ENCODE data around the gene LRRC32. TPM values are rescaled to one million over a fixed set of nuclear protein-coding genes. Genes with fewer than 3 reads are reported as not detected.
A peak's percentile ranks its signal among the peaks of the same experiment; 100 is the strongest.

The LRRC32 gene
- total and polyA plus RNA-seq, 3 experiments from 2014 or later, result 0.06 to 2.8 (median 1.5) TPM

GRCh38 chr11:76661834-76662434 lies 8.6 kb downstream of the LRRC32 start:
- Mint-ChIP-seq H3K27ac (no peak overlapping the region), H3K4me1 (peaks cover 16 to 22% (median 17%) of the 10 kb centered on the region in 3 donors), H3K4me3 (no peak overlapping the region), H3K36me3 (no peaks in the 10 kb centered on the region), H3K9me3 (no peaks in the 10 kb centered on the region), H3K27me3 (peaks cover 0 to 2% of the 10 kb centered on the region in 2 donors)
- Histone ChIP-seq H3K36me3 (ENCODE audit: insufficient read depth, low read length) (no peaks in the 10 kb centered on the region), H3K4me3 (ENCODE audit: low read length) (no peak overlapping the region), H3K4me1 (ENCODE audit: insufficient read depth, low read length) (peaks cover 16% of the 10 kb centered on the region), H3K27ac (ENCODE audit: low read depth, low read length) (no peak overlapping the region), H3K9me3 (ENCODE audit: low read length) (no peaks in the 10 kb centered on the region), H3K27me3 (ENCODE audit: insufficient read depth, low read length, poor library complexity, severe bottlenecking) (no peaks in the 10 kb centered on the region)
- CTCF ChIA-PET, result interaction anchor here (0.7 to 1.2 kb wide), 3 partner anchors 10 to 109 kb away, joined by 3 read pairs; no protein-coding TSS in a partner anchor
- no peak for DNase-seq
- POLR2A ChIA-PET, result no interaction called here

DNA sequence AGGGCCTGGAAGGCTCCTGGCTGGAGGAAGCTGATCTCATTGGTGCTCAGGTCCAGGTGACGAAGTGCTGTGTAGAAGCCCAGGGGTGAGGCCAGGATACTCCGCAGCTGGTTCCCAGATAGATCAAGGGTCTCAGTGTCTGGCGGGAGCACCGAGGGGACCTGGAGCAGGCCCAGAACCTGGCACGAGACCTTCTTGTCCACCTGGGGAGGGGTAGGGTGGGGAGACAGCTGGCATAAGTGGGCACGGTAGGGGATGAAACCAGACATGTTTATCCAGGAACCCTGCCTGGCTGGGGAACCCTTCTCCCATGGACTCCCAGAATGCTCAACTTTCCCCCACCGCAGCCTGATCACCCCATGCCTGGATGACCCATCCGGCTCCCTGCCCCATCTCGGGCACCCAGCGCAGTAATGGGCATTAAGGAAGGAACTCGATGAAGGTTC lies 9.2 kb downstream of the LRRC32 start:
- ChIA-PET CTCF (no interaction called here), POLR2A (no interaction called here)
- no peak for DNase-seq
- Histone ChIP-seq H3K27ac (ENCODE audit: low read depth, low read length) (no peak overlapping the region), H3K9me3 (ENCODE audit: low read length) (no peaks in the 10 kb centered on the region), H3K4me1 (ENCODE audit: insufficient read depth, low read length) (peaks cover 16% of the 10 kb centered on the region), H3K27me3 (ENCODE audit: insufficient read depth, low read length, poor library complexity, severe bottlenecking) (no peaks in the 10 kb centered on the region), H3K36me3 (ENCODE audit: insufficient read depth, low read length) (no peaks in the 10 kb centered on the region), H3K4me3 (ENCODE audit: low read length) (no peak overlapping the region)
- Mint-ChIP-seq H3K4me1 (peaks cover 16 to 22% (median 17%) of the 10 kb centered on the region in 3 donors), H3K27me3 (peaks cover 0 to 2% of the 10 kb centered on the region in 2 donors), H3K9me3 (no peaks in the 10 kb centered on the region), H3K36me3 (no peaks in the 10 kb centered on the region), H3K27ac (no peak overlapping the region), H3K4me3 (no peak overlapping the region)

GRCh38 chr11:76660533-76661305 lies 9.8 kb downstream of the LRRC32 start:
- DNase-seq, result no peak
- H3K27me3 Mint-ChIP-seq, result peaks cover 0 to 2% of the 10 kb centered on the region in 2 donors
- H3K36me3 Mint-ChIP-seq, result no peaks in the 10 kb centered on the region
- no peak overlapping the region for H3K27ac ChIP-seq (ENCODE audit: low read depth, low read length)
- H3K4me3 ChIP-seq (ENCODE audit: low read length), result no peak overlapping the region
- H3K9me3 ChIP-seq (ENCODE audit: low read length), result no peaks in the 10 kb centered on the region
- no peaks in the 10 kb centered on the region for H3K27me3 ChIP-seq (ENCODE audit: insufficient read depth, low read length, poor library complexity, severe bottlenecking)
- no peak overlapping the region for H3K4me3 Mint-ChIP-seq
- CTCF ChIA-PET, result no interaction called here
- peaks cover 16% of the 10 kb centered on the region for H3K4me1 ChIP-seq (ENCODE audit: insufficient read depth, low read length)
- H3K4me1 Mint-ChIP-seq, result peaks cover 15 to 20% (median 16%) of the 10 kb centered on the region in 3 donors
- POLR2A ChIA-PET, result no interaction called here
- H3K27ac Mint-ChIP-seq, result peak overlapping the region in 1 of 8 donors; percentile 54
- H3K36me3 ChIP-seq (ENCODE audit: insufficient read depth, low read length), result no peaks in the 10 kb centered on the region
- no peaks in the 10 kb centered on the region for H3K9me3 Mint-ChIP-seq

- Mint-ChIP-seq H3K36me3 (no peaks in the 10 kb centered on the region), H3K9me3 (no peaks in the 10 kb centered on the region), H3K4me3 (no peak overlapping the region), H3K27me3 (peaks cover 0 to 2% of the 10 kb centered on the region in 2 donors), H3K27ac (no peak overlapping the region), H3K4me1 (peaks cover 7 to 11% (median 8%) of the 10 kb centered on the region in 3 donors)
- Histone ChIP-seq H3K27ac (ENCODE audit: low read depth, low read length) (no peak overlapping the region), H3K36me3 (ENCODE audit: insufficient read depth, low read length) (no peaks in the 10 kb centered on the region), H3K9me3 (ENCODE audit: low read length) (no peaks in the 10 kb centered on the region), H3K27me3 (ENCODE audit: insufficient read depth, low read length, poor library complexity, severe bottlenecking) (no peaks in the 10 kb centered on the region), H3K4me1 (ENCODE audit: insufficient read depth, low read length) (peaks cover 11% of the 10 kb centered on the region), H3K4me3 (ENCODE audit: low read length) (no peak overlapping the region)
- POLR2A ChIA-PET, result no interaction called here
- DNase-seq, result no peak
- CTCF ChIA-PET, result interaction anchor here (1.4 kb wide), 1 partner anchor 10 kb away, joined by 3 read pairs; no protein-coding TSS in a partner anchor
Measured at GRCh38 chr11:76659672-76660532, 10.6 kb downstream of the LRRC32 start.

DNA sequence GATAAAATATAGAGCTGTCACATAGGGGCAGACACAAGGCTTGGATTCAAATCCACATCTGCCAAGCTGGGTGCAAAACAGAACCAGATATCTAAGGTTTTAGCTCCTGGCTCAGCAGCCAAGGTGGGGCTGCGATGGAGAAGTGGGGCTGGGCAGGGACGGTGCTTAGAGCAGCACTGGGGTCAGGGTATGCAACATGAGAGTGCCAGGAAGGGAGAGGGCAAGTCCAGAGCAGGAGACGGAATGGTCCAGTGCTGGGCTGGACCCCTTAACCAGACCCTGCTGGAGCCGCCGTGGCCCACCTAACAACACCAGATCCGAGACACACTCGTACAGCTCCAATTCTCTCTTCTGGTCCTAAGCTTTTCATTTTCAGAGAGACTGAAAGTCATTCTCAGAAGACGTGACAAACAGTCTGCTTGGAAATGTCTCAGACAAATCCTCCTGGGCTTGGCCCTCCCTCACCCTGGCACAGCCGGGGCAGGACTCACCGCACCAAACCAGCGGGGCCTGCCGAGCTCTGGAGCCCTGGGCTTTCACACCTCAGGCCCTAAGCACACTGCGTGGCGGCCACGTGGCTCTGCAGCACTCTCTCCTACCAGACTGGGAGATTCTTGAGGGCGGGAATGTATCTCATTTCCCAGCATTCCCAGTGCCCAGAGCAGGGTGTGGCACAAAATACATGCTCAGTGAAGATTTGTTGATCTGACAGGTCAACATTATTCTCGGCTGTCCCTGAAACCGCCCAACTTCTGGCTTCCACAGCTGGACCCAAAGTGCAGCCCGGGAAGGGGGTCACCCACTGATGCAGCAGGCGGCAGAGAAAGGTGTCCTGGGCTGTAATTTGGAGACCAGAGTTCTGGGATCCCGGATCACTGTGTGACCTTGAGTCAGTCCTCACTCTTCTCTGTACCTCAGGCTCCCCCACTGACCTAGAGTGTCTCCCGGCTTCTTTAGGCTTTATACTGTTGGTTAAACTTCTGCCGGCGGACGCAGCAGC lies 11.6 kb downstream of the LRRC32 start:
- H3K36me3 Mint-ChIP-seq, result no peaks in the 10 kb centered on the region
- no peak for DNase-seq
- Histone ChIP-seq H3K4me3 (ENCODE audit: low read length) (no peak overlapping the region), H3K4me1 (ENCODE audit: insufficient read depth, low read length) (peaks cover 2% of the 10 kb centered on the region), H3K27me3 (ENCODE audit: insufficient read depth, low read length, poor library complexity, severe bottlenecking) (no peaks in the 10 kb centered on the region), H3K27ac (ENCODE audit: low read depth, low read length) (no peak overlapping the region), H3K9me3 (ENCODE audit: low read length) (no peaks in the 10 kb centered on the region), H3K36me3 (ENCODE audit: insufficient read depth, low read length) (no peaks in the 10 kb centered on the region)
- peaks cover 0 to 2% (median 0%) of the 10 kb centered on the region in 3 donors for H3K4me1 Mint-ChIP-seq
- peaks cover 0 to 2% of the 10 kb centered on the region in 2 donors for H3K27me3 Mint-ChIP-seq
- CTCF ChIA-PET, result interaction anchor here (1.4 to 1.5 kb wide), 2 partner anchors 11 to 63 kb away, joined by 3 read pairs; no protein-coding TSS in a partner anchor
- H3K27ac Mint-ChIP-seq, result no peak overlapping the region
- H3K9me3 Mint-ChIP-seq, result no peaks in the 10 kb centered on the region
- POLR2A ChIA-PET, result no interaction called here
- H3K4me3 Mint-ChIP-seq, result no peak overlapping the region

DNA sequence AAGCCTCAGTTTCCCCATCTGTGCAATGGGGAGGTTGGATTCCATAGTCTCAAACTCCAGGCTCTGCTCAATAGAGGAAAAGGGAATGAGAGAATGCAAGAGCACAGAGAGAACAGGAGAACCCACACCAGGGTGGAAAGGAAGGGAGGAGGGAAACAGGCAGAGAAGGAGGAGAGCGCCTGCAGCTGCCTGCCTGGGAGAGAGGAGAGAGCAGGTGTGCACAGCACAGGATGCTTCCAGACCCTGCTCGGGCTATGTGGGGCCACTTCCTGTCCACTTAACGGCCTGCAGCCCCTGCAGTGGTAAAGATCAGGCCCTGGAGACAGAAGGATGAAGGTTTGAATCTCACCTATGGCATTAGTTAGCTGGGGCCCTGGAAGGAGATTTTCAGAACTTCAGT lies 12.3 kb downstream of the LRRC32 start:
- H3K27ac ChIP-seq (ENCODE audit: low read depth, low read length), result no peak overlapping the region
- ChIA-PET CTCF (interaction anchor here (1.5 kb wide), 1 partner anchor 64 kb away, joined by 3 read pairs; no protein-coding TSS in a partner anchor), POLR2A (no interaction called here)
- DNase-seq, result no peak
- Mint-ChIP-seq H3K9me3 (no peaks in the 10 kb centered on the region), H3K4me3 (no peak overlapping the region), H3K27ac (no peak overlapping the region), H3K27me3 (peaks cover 2 to 5% of the 10 kb centered on the region in 2 donors), H3K4me1 (no peaks in the 10 kb centered on the region), H3K36me3 (no peaks in the 10 kb centered on the region)
- H3K27me3 ChIP-seq (ENCODE audit: insufficient read depth, low read length, poor library complexity, severe bottlenecking), result no peaks in the 10 kb centered on the region
- H3K9me3 ChIP-seq (ENCODE audit: low read length), result no peaks in the 10 kb centered on the region
- no peak overlapping the region for H3K4me3 ChIP-seq (ENCODE audit: low read length)
- H3K4me1 ChIP-seq (ENCODE audit: insufficient read depth, low read length), result no peaks in the 10 kb centered on the region
- H3K36me3 ChIP-seq (ENCODE audit: insufficient read depth, low read length), result no peaks in the 10 kb centered on the region
